ENCODE results near the gene HERC3.

Gene HERC3

DNA sequence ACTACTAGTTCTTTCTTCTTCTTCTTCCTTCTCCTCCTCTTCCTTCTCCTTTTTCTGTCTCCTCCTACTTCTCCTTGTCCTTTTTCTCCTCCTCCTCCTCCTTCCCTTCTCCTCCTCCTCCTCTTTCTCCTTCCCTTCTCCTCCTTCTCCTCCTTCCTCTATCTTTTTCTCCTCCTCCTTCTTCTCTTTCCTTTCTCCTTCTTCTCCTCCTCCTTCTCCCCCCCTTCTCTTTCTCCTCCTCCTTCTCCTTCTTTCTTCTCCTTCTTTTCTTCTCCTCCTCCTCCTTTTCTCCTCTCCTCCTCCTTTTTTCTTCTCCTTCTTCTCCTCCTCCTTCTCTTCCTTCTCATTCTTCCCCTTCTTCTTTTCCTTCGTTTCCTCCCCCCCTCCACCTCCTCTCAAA lies 127.1 kb downstream of the HERC3 start:
- in situ Hi-C loops (cut with HindIII; ENCODE audit: low pct_unique_long_range_greater_than_20kb, low sequenced_read_pairs): no loop called here

GRCh38 chr4:88720451-88721428 lies 128.5 kb downstream of the HERC3 start:
- TF ChIP-seq JUND (IDR thresholded peaks at IDR 0.05; ENCODE audit: low read depth): no peak
- DNase-seq (ENCODE audit: low read depth in 1 of 2, low spot score in 1 of 2): no peak
- in situ Hi-C loops (cut with HindIII; ENCODE audit: low pct_unique_long_range_greater_than_20kb, low sequenced_read_pairs): no loop called here

More for the DNA sequence above, 127.1 kb downstream of the HERC3 start:
- no peak for TF ChIP-seq JUND (IDR thresholded peaks at IDR 0.05; ENCODE audit: low read depth)
- DNase-seq (ENCODE audit: low read depth in 1 of 2, low spot score in 1 of 2): no peak

DNA sequence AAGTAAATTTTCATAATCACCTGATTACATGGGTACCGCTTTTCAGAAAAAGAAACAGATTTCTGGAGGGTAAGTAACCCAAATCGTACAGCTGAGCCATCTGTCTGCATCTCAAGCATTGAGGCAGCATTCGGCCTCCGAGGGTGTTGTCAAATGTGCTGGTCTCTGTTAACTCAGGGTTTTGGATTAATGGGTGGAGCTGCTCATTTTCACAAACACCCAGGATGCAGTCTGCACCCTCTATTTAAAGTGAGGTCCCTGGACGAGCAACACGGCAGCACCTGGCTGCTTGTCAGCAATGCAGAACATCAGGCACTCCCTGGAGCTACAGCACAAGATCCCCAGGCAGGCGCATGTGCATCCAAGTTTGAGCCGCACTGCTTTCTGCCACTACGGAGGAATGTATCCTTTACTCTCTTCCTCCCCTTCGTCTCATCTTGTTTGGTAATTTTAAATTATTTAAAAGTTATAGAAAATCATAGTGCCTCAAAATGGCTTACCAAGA lies 130.0 kb downstream of the HERC3 start:
- in situ Hi-C loops (cut with HindIII; ENCODE audit: low pct_unique_long_range_greater_than_20kb, low sequenced_read_pairs): no loop called here
- no peak for TF ChIP-seq JUND (IDR thresholded peaks at IDR 0.05; ENCODE audit: low read depth)
- no peak for DNase-seq (ENCODE audit: low read depth in 1 of 2, low spot score in 1 of 2)

- in situ Hi-C loops (cut with HindIII; ENCODE audit: low pct_unique_long_range_greater_than_20kb, low sequenced_read_pairs): no loop called here
- no peak for DNase-seq (ENCODE audit: low read depth in 1 of 2, low spot score in 1 of 2)
- TF ChIP-seq JUND (IDR thresholded peaks at IDR 0.05; ENCODE audit: low read depth): no peak
Observed at GRCh38 chr4:88722828-88723227, 130.5 kb downstream of the HERC3 start.

GRCh38 chr4:88724406-88724805 lies 132.1 kb downstream of the HERC3 start:
- in situ Hi-C loops (cut with HindIII; ENCODE audit: low pct_unique_long_range_greater_than_20kb, low sequenced_read_pairs): no loop called here
- TF ChIP-seq JUND (IDR thresholded peaks at IDR 0.05; ENCODE audit: low read depth): no peak
- DNase-seq (ENCODE audit: low read depth in 1 of 2, low spot score in 1 of 2): no peak

- in situ Hi-C loops (cut with HindIII; ENCODE audit: low pct_unique_long_range_greater_than_20kb, low sequenced_read_pairs): no loop called here
- DNase-seq (ENCODE audit: low read depth in 1 of 2, low spot score in 1 of 2): no peak
- no peak for TF ChIP-seq JUND (IDR thresholded peaks at IDR 0.05; ENCODE audit: low read depth)
Observed at GRCh38 chr4:88725143-88725542, 132.9 kb downstream of the HERC3 start.

GRCh38 chr4:88725986-88726385 lies 133.7 kb downstream of the HERC3 start:
- TF ChIP-seq JUND (IDR thresholded peaks at IDR 0.05; ENCODE audit: low read depth): no peak
- in situ Hi-C loops (cut with HindIII; ENCODE audit: low pct_unique_long_range_greater_than_20kb, low sequenced_read_pairs): no loop called here
- no peak for DNase-seq (ENCODE audit: low read depth in 1 of 2, low spot score in 1 of 2)

- in situ Hi-C loops (cut with HindIII; ENCODE audit: low pct_unique_long_range_greater_than_20kb, low sequenced_read_pairs): no loop called here
- no peak for TF ChIP-seq JUND (IDR thresholded peaks at IDR 0.05; ENCODE audit: low read depth)
- no peak for DNase-seq (ENCODE audit: low read depth in 1 of 2, low spot score in 1 of 2)
Observed at GRCh38 chr4:88728146-88728545, 135.9 kb downstream of the HERC3 start.

- DNase-seq (ENCODE audit: low read depth in 1 of 2, low spot score in 1 of 2): no peak
- in situ Hi-C loops (cut with HindIII; ENCODE audit: low pct_unique_long_range_greater_than_20kb, low sequenced_read_pairs): no loop called here
- no peak for TF ChIP-seq JUND (IDR thresholded peaks at IDR 0.05; ENCODE audit: low read depth)
Observed at GRCh38 chr4:88729146-88729760, 137.0 kb downstream of the HERC3 start.

- in situ Hi-C loops (cut with HindIII; ENCODE audit: low pct_unique_long_range_greater_than_20kb, low sequenced_read_pairs): no loop called here
- TF ChIP-seq JUND (IDR thresholded peaks at IDR 0.05; ENCODE audit: low read depth): no peak
- no peak for DNase-seq (ENCODE audit: low read depth in 1 of 2, low spot score in 1 of 2)
Observed at GRCh38 chr4:88730811-88731210, 138.5 kb downstream of the HERC3 start.

DNA sequence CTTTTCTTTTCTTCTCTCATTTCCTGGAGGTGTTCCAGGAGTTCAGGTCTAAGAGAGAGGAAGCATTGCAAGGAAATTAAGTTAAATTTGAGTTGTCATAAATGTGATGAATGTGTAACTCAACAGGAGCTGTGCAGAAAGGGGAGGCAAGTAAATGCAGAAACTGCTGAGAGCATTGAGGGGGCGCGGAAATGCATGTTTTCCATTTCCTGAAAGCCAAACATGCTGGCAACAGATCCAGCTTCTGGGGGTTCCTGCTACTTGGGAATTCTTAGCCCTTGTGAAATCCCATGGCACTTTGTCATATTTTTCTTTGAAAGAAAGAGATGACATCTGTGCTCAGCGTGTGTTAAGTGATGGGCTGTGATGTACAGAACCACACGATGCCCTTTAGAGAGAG lies 139.1 kb downstream of the HERC3 start:
- in situ Hi-C loops (cut with HindIII; ENCODE audit: low pct_unique_long_range_greater_than_20kb, low sequenced_read_pairs): no loop called here
- TF ChIP-seq JUND (IDR thresholded peaks at IDR 0.05; ENCODE audit: low read depth): no peak
- DNase-seq (ENCODE audit: low read depth in 1 of 2, low spot score in 1 of 2): no peak

GRCh38 chr4:88732714-88733368 lies 140.6 kb downstream of the HERC3 start:
- in situ Hi-C loops (cut with HindIII; ENCODE audit: low pct_unique_long_range_greater_than_20kb, low sequenced_read_pairs): no loop called here
- no peak for TF ChIP-seq JUND (IDR thresholded peaks at IDR 0.05; ENCODE audit: low read depth)
- no peak for DNase-seq (ENCODE audit: low read depth in 1 of 2, low spot score in 1 of 2)

Data from T47D (cell line).